Measurements from ENCODE around the gene CHST9. TPM values are rescaled to one million over a fixed set of nuclear protein-coding genes. Genes with fewer than 3 reads are reported as not detected.

The CHST9 gene
- total and polyA plus RNA-seq, 2 of the 4 experiments (the other 2 are of a cell fraction) = not detected

DNA sequence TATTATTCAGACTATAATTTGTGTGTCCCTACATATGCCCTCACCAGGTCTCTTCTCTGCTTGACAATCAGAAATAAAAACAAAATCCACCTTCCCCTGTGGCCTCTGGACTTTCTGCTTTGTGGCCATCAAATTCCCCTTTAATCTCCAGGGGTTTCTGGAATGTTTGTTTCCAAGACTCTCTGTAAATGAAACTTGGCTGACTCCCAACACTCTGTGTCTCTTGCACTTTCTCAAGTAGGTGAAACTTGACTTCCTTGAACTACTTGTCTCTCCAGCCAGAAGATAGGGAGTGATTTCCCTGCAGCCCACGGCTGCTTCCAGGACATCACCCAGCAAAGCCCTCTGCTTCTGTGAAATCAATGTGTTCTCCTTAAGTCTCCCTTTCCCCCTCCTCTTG, 265.5 kb downstream of the CHST9 start:
- Histone ChIP-seq H3K4me2 (ENCODE audit: low read depth, low read length) (no peak overlapping the region), H3K9me3 (ENCODE audit: control insufficient read depth, insufficient read depth, low read length) (peaks cover 2% of the 10 kb centered on the region; the same call in 1 of the 2 replicates), H3K4ac (ENCODE audit: low read depth, low read length) (no peak overlapping the region), H2BK120ac (ENCODE audit: low read depth, low read length) (no peak overlapping the region), H2BK5ac (ENCODE audit: low read depth, low read length, poor library complexity, severe bottlenecking) (no peak overlapping the region), H4K91ac (ENCODE audit: insufficient read depth, low read depth, low read length) (no peak overlapping the region), H3K14ac (replicated peaks; ENCODE audit: low read depth, low read length) (no peak overlapping the region), H3K9ac (ENCODE audit: low read depth, low read length) (no peak overlapping the region), H4K8ac (ENCODE audit: low read depth in 2 of 2, low read length in 2 of 2) (no peak overlapping the region), H3K4me1 (ENCODE audit: control insufficient read depth, insufficient read depth, low read length) (no peaks in the 10 kb centered on the region), H2BK15ac (ENCODE audit: low read depth, low read length) (no peak overlapping the region), H3K23ac (ENCODE audit: low read depth, low read length) (no peak overlapping the region), H3K27ac (ENCODE audit: insufficient read depth, low read length) (no peak overlapping the region), H3K9me1 (ENCODE audit: insufficient read depth, low read length) (no peaks in the 10 kb centered on the region), H2AK9ac (replicated peaks; ENCODE audit: low read depth, low read length, poor library complexity) (no peak overlapping the region), H3K56ac (ENCODE audit: extremely low read depth, insufficient read depth, low read length) (no peak overlapping the region), H2BK20ac (ENCODE audit: low read depth, low read length) (no peak overlapping the region), H3K79me1 (ENCODE audit: low read depth in 1 of 2, low read length in 2 of 2) (no peaks in the 10 kb centered on the region), H2AK5ac (ENCODE audit: low read depth, low read length) (no peak overlapping the region), H3K36me3 (ENCODE audit: control insufficient read depth, insufficient read depth, low read length) (no peaks in the 10 kb centered on the region), H3K18ac (ENCODE audit: low read depth, low read length) (no peak overlapping the region), H2AFZ (replicated peaks; ENCODE audit: low read length, poor library complexity) (no peak overlapping the region), H3K27me3 (ENCODE audit: control insufficient read depth, insufficient read depth, low read length) (no peaks in the 10 kb centered on the region), H4K20me1 (ENCODE audit: insufficient read depth, low read length) (no peaks in the 10 kb centered on the region), H3K4me3 (ENCODE audit: insufficient read depth, low read depth, low read length) (no peak overlapping the region), H4K5ac (ENCODE audit: low read depth, low read length) (no peak overlapping the region)
- no peak for DNase-seq
- in situ Hi-C loops (cut with MboI; ENCODE audit: low sequenced_read_pairs) = no loop called here
- TF ChIP-seq CHD1 (IDR thresholded peaks at IDR 0.05; ENCODE audit: low read depth, low read length) = no peak
- no peak for TF ChIP-seq RAD21 (IDR thresholded peaks at IDR 0.05; ENCODE audit: low read length)
- no peak for TF ChIP-seq BHLHE40 (IDR thresholded peaks at IDR 0.05; ENCODE audit: low read depth, low read length)
- TF ChIP-seq, protein P1, sequence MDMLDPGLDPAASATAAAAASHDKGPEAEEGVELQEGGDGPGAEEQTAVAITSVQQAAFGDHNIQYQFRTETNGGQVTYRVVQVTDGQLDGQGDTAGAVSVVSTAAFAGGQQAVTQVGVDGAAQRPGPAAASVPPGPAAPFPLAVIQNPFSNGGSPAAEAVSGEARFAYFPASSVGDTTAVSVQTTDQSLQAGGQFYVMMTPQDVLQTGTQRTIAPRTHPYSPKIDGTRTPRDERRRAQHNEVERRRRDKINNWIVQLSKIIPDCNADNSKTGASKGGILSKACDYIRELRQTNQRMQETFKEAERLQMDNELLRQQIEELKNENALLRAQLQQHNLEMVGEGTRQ (IDR thresholded peaks at IDR 0.05; ENCODE audit: low read depth, low read length) = no peak
- TF ChIP-seq, protein P2, sequence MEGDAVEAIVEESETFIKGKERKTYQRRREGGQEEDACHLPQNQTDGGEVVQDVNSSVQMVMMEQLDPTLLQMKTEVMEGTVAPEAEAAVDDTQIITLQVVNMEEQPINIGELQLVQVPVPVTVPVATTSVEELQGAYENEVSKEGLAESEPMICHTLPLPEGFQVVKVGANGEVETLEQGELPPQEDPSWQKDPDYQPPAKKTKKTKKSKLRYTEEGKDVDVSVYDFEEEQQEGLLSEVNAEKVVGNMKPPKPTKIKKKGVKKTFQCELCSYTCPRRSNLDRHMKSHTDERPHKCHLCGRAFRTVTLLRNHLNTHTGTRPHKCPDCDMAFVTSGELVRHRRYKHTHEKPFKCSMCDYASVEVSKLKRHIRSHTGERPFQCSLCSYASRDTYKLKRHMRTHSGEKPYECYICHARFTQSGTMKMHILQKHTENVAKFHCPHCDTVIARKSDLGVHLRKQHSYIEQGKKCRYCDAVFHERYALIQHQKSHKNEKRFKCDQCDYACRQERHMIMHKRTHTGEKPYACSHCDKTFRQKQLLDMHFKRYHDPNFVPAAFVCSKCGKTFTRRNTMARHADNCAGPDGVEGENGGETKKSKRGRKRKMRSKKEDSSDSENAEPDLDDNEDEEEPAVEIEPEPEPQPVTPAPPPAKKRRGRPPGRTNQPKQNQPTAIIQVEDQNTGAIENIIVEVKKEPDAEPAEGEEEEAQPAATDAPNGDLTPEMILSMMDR (conservative IDR thresholded peaks at IDR 0.05; ENCODE audit: low read depth, low read length) = no peak
- TF ChIP-seq RFX5 (IDR thresholded peaks at IDR 0.05; ENCODE audit: low read depth, low read length) = no peak
- TF ChIP-seq POLR2A (IDR thresholded peaks at IDR 0.05; ENCODE audit: low read depth, low read length) = no peak
- TF ChIP-seq MAFK (IDR thresholded peaks at IDR 0.05; ENCODE audit: low read depth, low read length) = no peak
- no peak for TF ChIP-seq FOS (IDR thresholded peaks at IDR 0.05; ENCODE audit: low read depth, low read length)
- TF ChIP-seq MAZ (IDR thresholded peaks at IDR 0.05; ENCODE audit: borderline replicate concordance, low read depth, low read length) = no peak
- TF ChIP-seq CEBPB (IDR thresholded peaks at IDR 0.05; ENCODE audit: low read depth, low read length) = no peak
- TF ChIP-seq ELK1 (IDR thresholded peaks at IDR 0.05; ENCODE audit: borderline replicate concordance, low read depth, low read length) = no peak
- no peak for TF ChIP-seq NFE2L2 (IDR thresholded peaks at IDR 0.05; ENCODE audit: low read depth, low read length)
- TF ChIP-seq MXI1 (IDR thresholded peaks at IDR 0.05; ENCODE audit: borderline replicate concordance, low read depth, low read length) = no peak
- no peak for ATAC-seq (ENCODE audit: low read depth)
- ChIA-PET POLR2A (ENCODE audit: unreplicated experiment) (no interaction called here), CTCF (no interaction called here)
- no TSS peak for BruUV-seq (replicated peaks)
- intact Hi-C loops (cut with micrococcal nuclease) = no loop called here
- WGBS, 2 experiments (ENCODE audit: extremely low coverage in 2 of 2, insufficient read length in 1 of 2) = 0% methylated on average over 1 of the region's 1 CpG; no CpG with 5 or more reads in 1 of the 2 experiments
- dilution Hi-C loops (cut with HindIII; ENCODE audit: low sequenced_read_pairs, unreplicated experiment) = no loop called here

All from IMR-90 (cell line).